A549 (cell line): ENCODE results near the gene NUDT2.

Experiments used
- CHD2 ChIP-seq: fragments of 150-350 bp; IDR thresholded peaks from 2 replicates; pipeline ENCODE4 v1.6.1; 2014; ENCODE audit warnings: low read length; ENCODE audit not compliant: partially characterized antibody
- ESRRA ChIP-seq: fragments of 150-350 bp; IDR thresholded peaks from 2 replicates; pipeline ENCODE4 v1.6.1; 2014; ENCODE audit warnings: mild to moderate bottlenecking, low read length, borderline replicate concordance
- JUNB ChIP-seq: fragments of >200 bp; sonication (Bioruptor Twin); formaldehyde crosslinking; IDR thresholded peaks from 2 replicates; pipeline ENCODE4 v1.6.1; 2016
- MAZ ChIP-seq: fragments of 150-350 bp; IDR thresholded peaks from 2 replicates; pipeline ENCODE4 v1.6.1; 2014; ENCODE audit warnings: antibody characterized with exemption, low read depth, low read length, borderline replicate concordance
- POLR2A ChIP-seq: IDR thresholded peaks from 2 replicates; pipeline ENCODE4 v1.6.1; 2012; ENCODE audit warnings: mild to moderate bottlenecking, low read length
- TF ChIP-seq, protein P1 (sequence below): fragments of >200 bp; sonication (Bioruptor Twin); formaldehyde crosslinking; IDR thresholded peaks from 3 replicates; pipeline ENCODE4 v1.5.1; 2016

DNA sequence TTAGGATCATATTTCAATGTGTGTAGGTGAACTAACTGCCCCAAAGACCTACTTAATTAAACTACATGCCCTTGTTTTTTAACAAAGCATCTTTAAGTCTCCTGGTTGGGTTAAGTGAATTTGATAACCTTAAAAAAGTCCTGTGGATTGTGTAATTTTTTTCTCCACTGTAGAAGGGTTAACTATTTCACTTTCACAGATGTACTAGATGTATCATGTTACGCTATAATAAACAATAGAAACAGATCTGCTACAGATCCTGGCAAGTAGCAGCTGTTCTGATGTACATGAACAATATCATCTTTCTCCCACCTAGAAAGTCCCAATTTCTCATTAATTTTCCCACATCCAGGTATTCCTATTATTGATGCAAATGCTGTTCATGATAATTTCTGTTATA lies 19.2 kb upstream of the NUDT2 start:
- no peak for TF ChIP-seq POLR2A
- TF ChIP-seq, protein P1, sequence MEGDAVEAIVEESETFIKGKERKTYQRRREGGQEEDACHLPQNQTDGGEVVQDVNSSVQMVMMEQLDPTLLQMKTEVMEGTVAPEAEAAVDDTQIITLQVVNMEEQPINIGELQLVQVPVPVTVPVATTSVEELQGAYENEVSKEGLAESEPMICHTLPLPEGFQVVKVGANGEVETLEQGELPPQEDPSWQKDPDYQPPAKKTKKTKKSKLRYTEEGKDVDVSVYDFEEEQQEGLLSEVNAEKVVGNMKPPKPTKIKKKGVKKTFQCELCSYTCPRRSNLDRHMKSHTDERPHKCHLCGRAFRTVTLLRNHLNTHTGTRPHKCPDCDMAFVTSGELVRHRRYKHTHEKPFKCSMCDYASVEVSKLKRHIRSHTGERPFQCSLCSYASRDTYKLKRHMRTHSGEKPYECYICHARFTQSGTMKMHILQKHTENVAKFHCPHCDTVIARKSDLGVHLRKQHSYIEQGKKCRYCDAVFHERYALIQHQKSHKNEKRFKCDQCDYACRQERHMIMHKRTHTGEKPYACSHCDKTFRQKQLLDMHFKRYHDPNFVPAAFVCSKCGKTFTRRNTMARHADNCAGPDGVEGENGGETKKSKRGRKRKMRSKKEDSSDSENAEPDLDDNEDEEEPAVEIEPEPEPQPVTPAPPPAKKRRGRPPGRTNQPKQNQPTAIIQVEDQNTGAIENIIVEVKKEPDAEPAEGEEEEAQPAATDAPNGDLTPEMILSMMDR, result no peak
- no peak for TF ChIP-seq CHD2
- TF ChIP-seq MAZ, result no peak
- no peak for TF ChIP-seq JUNB
- no peak for TF ChIP-seq ESRRA
